ENCODE results near the gene ARFGEF3. TPM values are rescaled to one million over a fixed set of nuclear protein-coding genes. Genes with fewer than 3 reads are reported as not detected.

ARFGEF3 gene
- total and polyA plus RNA-seq, 10 of the 15 experiments (the other 5 are each of a cell fraction or from before 2014, with no cell fraction given): under 0.01 to 0.08 (median 0.02) TPM; not detected in 1

- CTCF ChIA-PET: interaction anchor here (0.7 to 1.0 kb wide), 2 partner anchors 13 to 118 kb away, joined by 3 read pairs; no protein-coding TSS in a partner anchor
- WGBS (ENCODE audit: insufficient coverage, insufficient replicate concordance, low lambda C conversion rate, missing lambda C conversion rate): 0% methylated on average over 2 of the region's 2 CpGs
- POLR2A ChIA-PET: interaction anchor here (0.8 kb wide), 1 partner anchor 1289 kb away, joined by 5 read pairs; no protein-coding TSS in a partner anchor
These were observed 72.6 kb downstream of the ARFGEF3 start for GRCh38 chr6:138234363-138234762.

More at GRCh38 chr6:138234363-138234762, 72.6 kb downstream of the ARFGEF3 start:
- no peak for TF ChIP-seq RUNX3 (IDR thresholded peaks at IDR 0.05; ENCODE audit: low read length)
- TF ChIP-seq SMAD1 (IDR thresholded peaks at IDR 0.05; ENCODE audit: low read depth, partially characterized antibody): no peak
- TF ChIP-seq ETV6 (conservative IDR thresholded peaks at IDR 0.05 in 1 of 2, IDR thresholded peaks at IDR 0.05 in 1 of 2; ENCODE audit: borderline replicate concordance in 1 of 2, low read depth in 1 of 2): no peak
- no peak for TF ChIP-seq HDAC2 (IDR thresholded peaks at IDR 0.05)
- no peak for TF ChIP-seq NFYB (IDR thresholded peaks at IDR 0.05; ENCODE audit: insufficient read depth, low read depth, low read length)
- no peak for TF ChIP-seq ASH2L (IDR thresholded peaks at IDR 0.05; ENCODE audit: borderline replicate concordance, low read depth)
- TF ChIP-seq REST (IDR thresholded peaks at IDR 0.05; ENCODE audit: low read depth, low read length): no peak
- TF ChIP-seq SMC3 (IDR thresholded peaks at IDR 0.05; ENCODE audit: borderline replicate concordance, low read length): no peak
- no peak for TF ChIP-seq MXI1 (IDR thresholded peaks at IDR 0.05; ENCODE audit: low read depth, low read length)
- no peak for TF ChIP-seq CHD1 (IDR thresholded peaks at IDR 0.05; ENCODE audit: low read depth, low read length)
- TF ChIP-seq TCF12 (IDR thresholded peaks at IDR 0.05; ENCODE audit: low read depth, low read length): no peak
- TF ChIP-seq SRF (IDR thresholded peaks at IDR 0.05; ENCODE audit: low read depth in 2 of 2, low read length in 2 of 2): no peak
- no peak for TF ChIP-seq ELK1 (IDR thresholded peaks at IDR 0.05; ENCODE audit: low read depth, low read length)
- TF ChIP-seq RAD21 (IDR thresholded peaks at IDR 0.05; ENCODE audit: insufficient read depth, low read depth, low read length): no peak
- no peak for TF ChIP-seq MTA2 (IDR thresholded peaks at IDR 0.05; ENCODE audit: low read depth)
- no peak for TF ChIP-seq CBFB (IDR thresholded peaks at IDR 0.05; ENCODE audit: low read depth)
- TF ChIP-seq SKIL (IDR thresholded peaks at IDR 0.05; ENCODE audit: low read depth, poor library complexity, severe bottlenecking): no peak
- no peak for TF ChIP-seq BHLHE40 (IDR thresholded peaks at IDR 0.05; ENCODE audit: borderline replicate concordance in 1 of 2, low read depth in 2 of 2, low read length in 1 of 2)
- no peak for TF ChIP-seq RAD51 (IDR thresholded peaks at IDR 0.05)
- Histone ChIP-seq H3K9ac (ENCODE audit: control insufficient read depth, insufficient read depth, low read length) (no peak overlapping the region), H3K9me3 (replicated peaks; ENCODE audit: control insufficient read depth, insufficient read depth, low read length) (no peaks in the 10 kb centered on the region), H2AFZ (ENCODE audit: control insufficient read depth, low read depth, low read length) (no peak overlapping the region), H3K27me3 (replicated peaks in 1 of 2; ENCODE audit: control insufficient read depth in 2 of 2, insufficient read depth in 2 of 2, low read length in 1 of 2) (peaks cover 1 to 3% of the 10 kb centered on the region in 2 experiments; a peak in 2 of 4 replicates), H3K36me3 (ENCODE audit: control insufficient read depth in 2 of 2, insufficient read depth in 2 of 2, low read length in 1 of 2) (no peaks in the 10 kb centered on the region), H3K4me3 (no peak overlapping the region), H3K27ac (ENCODE audit: control insufficient read depth, insufficient read depth) (no peak overlapping the region), H4K20me1 (ENCODE audit: control insufficient read depth, insufficient read depth) (no peaks in the 10 kb centered on the region), H3K79me2 (ENCODE audit: control insufficient read depth, insufficient read depth, low read length) (no peaks in the 10 kb centered on the region), H3K4me2 (ENCODE audit: control insufficient read depth, insufficient read depth) (no peak overlapping the region), H3K4me1 (ENCODE audit: control insufficient read depth, insufficient read depth, low read length) (0 out of 2 replicates have a peak, but pooled peaks cover 2% of the 10 kb centered on the region)
- ChIA-PET SMC1A (ENCODE audit: uncharacterized antibody, unreplicated experiment) (interaction anchor here (1.1 kb wide), 1 partner anchor 8 kb away, joined by 3 read pairs; no protein-coding TSS in a partner anchor), RAD21 (ENCODE audit: unreplicated experiment) (no interaction called here)
- no TSS peak for BruUV-seq (replicated peaks)
- in situ Hi-C loops (cut with MboI): no loop called here
- peak; percentile 31 for FAIRE-seq
- no peak for ATAC-seq
- intact Hi-C loops (cut with micrococcal nuclease; ENCODE audit: unreplicated experiment): no loop called here
- no peak for DNase-seq (ENCODE audit: low read depth, low spot score)

All from GM12878 (cell line).